Measurements from ENCODE around the gene NAPA. TPM values are rescaled to one million over a fixed set of nuclear protein-coding genes. Genes with fewer than 3 reads are reported as not detected.

The NAPA gene
- polyA plus RNA-seq, 1 experiment = 84.1 TPM

GRCh38 chr19:47497050-47497766 lies 17.7 kb downstream of the NAPA start:
- Histone ChIP-seq H3K9me3 (ENCODE audit: control insufficient read depth, insufficient read depth, low read length) (no peaks in the 10 kb centered on the region), H3K4me3 (ENCODE audit: low read depth, low read length) (no peak overlapping the region), H3K27ac (ENCODE audit: low read depth, low read length) (no peak overlapping the region), H3K27me3 (ENCODE audit: control insufficient read depth, insufficient read depth, low read length) (no peaks in the 10 kb centered on the region)
- ChIA-PET CTCF (interaction anchor here (0.5 kb wide), 1 partner anchor 302 kb away, joined by 4 read pairs; no protein-coding TSS in a partner anchor), POLR2A (no interaction called here)
- TF ChIP-seq, protein P1, sequence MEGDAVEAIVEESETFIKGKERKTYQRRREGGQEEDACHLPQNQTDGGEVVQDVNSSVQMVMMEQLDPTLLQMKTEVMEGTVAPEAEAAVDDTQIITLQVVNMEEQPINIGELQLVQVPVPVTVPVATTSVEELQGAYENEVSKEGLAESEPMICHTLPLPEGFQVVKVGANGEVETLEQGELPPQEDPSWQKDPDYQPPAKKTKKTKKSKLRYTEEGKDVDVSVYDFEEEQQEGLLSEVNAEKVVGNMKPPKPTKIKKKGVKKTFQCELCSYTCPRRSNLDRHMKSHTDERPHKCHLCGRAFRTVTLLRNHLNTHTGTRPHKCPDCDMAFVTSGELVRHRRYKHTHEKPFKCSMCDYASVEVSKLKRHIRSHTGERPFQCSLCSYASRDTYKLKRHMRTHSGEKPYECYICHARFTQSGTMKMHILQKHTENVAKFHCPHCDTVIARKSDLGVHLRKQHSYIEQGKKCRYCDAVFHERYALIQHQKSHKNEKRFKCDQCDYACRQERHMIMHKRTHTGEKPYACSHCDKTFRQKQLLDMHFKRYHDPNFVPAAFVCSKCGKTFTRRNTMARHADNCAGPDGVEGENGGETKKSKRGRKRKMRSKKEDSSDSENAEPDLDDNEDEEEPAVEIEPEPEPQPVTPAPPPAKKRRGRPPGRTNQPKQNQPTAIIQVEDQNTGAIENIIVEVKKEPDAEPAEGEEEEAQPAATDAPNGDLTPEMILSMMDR (IDR thresholded peaks at IDR 0.05; ENCODE audit: low read depth, low read length) = no peak
- no peak for DNase-seq (ENCODE audit: low read depth, low spot score)

GRCh38 chr19:47495478-47496372 lies 19.1 kb downstream of the NAPA start:
- no peak for DNase-seq (ENCODE audit: low read depth, low spot score)
- Histone ChIP-seq H3K27ac (ENCODE audit: low read depth, low read length) (no peak overlapping the region), H3K4me3 (ENCODE audit: low read depth, low read length) (no peak overlapping the region), H3K27me3 (ENCODE audit: control insufficient read depth, insufficient read depth, low read length) (no peaks in the 10 kb centered on the region), H3K9me3 (ENCODE audit: control insufficient read depth, insufficient read depth, low read length) (no peaks in the 10 kb centered on the region)
- POLR2A ChIA-PET = interaction anchor here (0.5 kb wide), 1 partner anchor 18 kb away, joined by 8 read pairs; no protein-coding TSS in a partner anchor
- CTCF ChIA-PET = interaction anchor here (0.9 to 2.2 kb wide), 3 partner anchors 11 to 20 kb away, joined by 3 to 13 read pairs (median 5); partner anchors contain the start of gene KPTN
- TF ChIP-seq, protein P1 (IDR thresholded peaks at IDR 0.05; ENCODE audit: low read depth, low read length) = no peak

GRCh38 chr19:47494729-47495128 lies 20.1 kb downstream of the NAPA start:
- no peak overlapping the region for H3K27ac ChIP-seq (ENCODE audit: low read depth, low read length)
- no peak for DNase-seq (ENCODE audit: low read depth, low spot score)
- no peaks in the 10 kb centered on the region for H3K9me3 ChIP-seq (ENCODE audit: control insufficient read depth, insufficient read depth, low read length)
- no peak overlapping the region for H3K4me3 ChIP-seq (ENCODE audit: low read depth, low read length)
- TF ChIP-seq, protein P1 (IDR thresholded peaks at IDR 0.05; ENCODE audit: low read depth, low read length) = no peak
- H3K27me3 ChIP-seq (ENCODE audit: control insufficient read depth, insufficient read depth, low read length) = no peaks in the 10 kb centered on the region
- CTCF ChIA-PET = interaction anchor here (1.5 to 2.2 kb wide), 2 partner anchors 10 to 21 kb away, joined by 5 to 13 read pairs; partner anchors contain the start of gene KPTN
- POLR2A ChIA-PET = no interaction called here

DNA sequence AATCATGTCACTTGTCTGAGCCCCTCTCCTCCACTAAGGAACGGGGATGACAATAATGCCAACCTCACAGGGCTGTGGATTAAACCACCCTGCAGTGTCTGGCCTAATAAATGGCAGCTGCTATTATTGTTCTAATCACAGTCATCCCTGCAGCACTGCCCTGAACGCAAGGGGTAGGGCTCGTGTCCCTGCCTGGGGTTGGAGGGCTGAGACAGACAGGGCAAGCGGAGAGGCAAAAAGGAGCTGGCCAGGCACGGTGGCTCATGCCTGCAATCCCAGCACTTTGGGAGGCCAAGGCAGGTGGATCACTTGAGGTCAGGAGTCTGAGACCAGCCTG lies 20.7 kb downstream of the NAPA start:
- H3K9me3 ChIP-seq (ENCODE audit: control insufficient read depth, insufficient read depth, low read length) = no peaks in the 10 kb centered on the region
- no peak for DNase-seq (ENCODE audit: low read depth, low spot score)
- TF ChIP-seq, protein P1 (IDR thresholded peaks at IDR 0.05; ENCODE audit: low read depth, low read length) = no peak
- no peak overlapping the region for H3K27ac ChIP-seq (ENCODE audit: low read depth, low read length)
- ChIA-PET CTCF (interaction anchor here (1.5 to 2.2 kb wide), 2 partner anchors 10 to 22 kb away, joined by 5 to 13 read pairs; partner anchors contain the start of gene KPTN), POLR2A (no interaction called here)
- H3K4me3 ChIP-seq (ENCODE audit: low read depth, low read length) = no peak overlapping the region
- H3K27me3 ChIP-seq (ENCODE audit: control insufficient read depth, insufficient read depth, low read length) = no peaks in the 10 kb centered on the region
